Stimulated activated naive B cell treated with anti-CD40 and anti-IgM and Interleukin-4, amounts not matched to agents 10 μg/mL and 1 μg/mL and 100 μg/mL, for 72 hours (primary cell): Measurements from ENCODE around the gene HMX1.

Experiments
- ATAC-seq, 2 donors: fragments of 150-1000 bp; cut with Tn5 transposase; replicated peaks; 2 replicates each; pipeline ENCODE4 v1.10.0; 2021; ENCODE audit warnings: moderate library complexity in 1 of 2
- DNase-seq: peaks from one replicate; pipeline ENCODE4 v3.0.0; 2021
- H3K27ac Mint-ChIP-seq: one replicate; pipeline ENCODE4 v1.8.0; 2022; ENCODE audit warnings: mild to moderate bottlenecking, mixed read lengths
- H3K27me3 Mint-ChIP-seq, 2 donors: one replicate each; pipeline ENCODE4 v1.8.0; 2022; ENCODE audit warnings: mixed read lengths in 2 of 2
- H3K36me3 Mint-ChIP-seq, 2 donors: one replicate each; pipeline ENCODE4 v1.8.0; 2022; ENCODE audit warnings: mixed read lengths in 2 of 2, mild to moderate bottlenecking in 1 of 2
- H3K4me1 Mint-ChIP-seq, 2 donors: one replicate each; pipeline ENCODE4 v1.8.0; 2022; ENCODE audit warnings: mixed read lengths in 2 of 2, mild to moderate bottlenecking in 1 of 2
- H3K4me3 Mint-ChIP-seq, 2 donors: one replicate each; pipeline ENCODE4 v1.8.0; 2022; ENCODE audit warnings: mild to moderate bottlenecking in 2 of 2, mixed read lengths in 2 of 2, moderate library complexity in 1 of 2
- H3K9me3 Mint-ChIP-seq, 2 donors: one replicate each; pipeline ENCODE4 v1.8.0; 2022; ENCODE audit warnings: mixed read lengths in 2 of 2, mild to moderate bottlenecking in 1 of 2

The HMX1 gene

DNA sequence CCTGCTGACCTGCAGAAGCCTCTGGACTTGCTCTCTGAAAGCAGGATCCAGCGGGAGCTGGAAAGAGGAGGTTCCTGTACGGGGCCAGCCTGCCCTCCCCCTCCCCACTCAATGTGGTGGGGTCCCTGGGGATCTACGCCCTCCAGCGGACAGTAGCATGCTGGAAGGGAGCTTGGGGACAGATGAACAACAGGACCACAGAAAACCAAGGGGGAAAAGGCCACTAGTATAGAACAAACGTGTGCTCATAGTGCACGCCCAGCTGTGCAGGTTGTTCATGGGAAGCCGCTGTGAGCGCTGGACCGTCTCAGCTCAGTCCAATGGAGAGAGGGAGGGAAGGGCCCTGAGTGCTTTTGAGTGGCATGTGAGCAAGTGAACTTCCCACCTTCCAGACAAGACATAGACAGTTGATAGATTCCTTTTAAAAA is 15.8 kb downstream of the HMX1 start:
- Mint-ChIP-seq H3K4me1 (peaks cover 8 to 27% of the 10 kb centered on the region in 2 donors), H3K27me3 (peaks cover 53 to 78% of the 10 kb centered on the region in 2 donors), H3K9me3 (peaks cover 0 to 4% of the 10 kb centered on the region in 2 donors), H3K36me3 (peaks cover 6 to 8% of the 10 kb centered on the region in 2 donors), H3K27ac (peak overlapping the region; percentile 4), H3K4me3 (peak overlapping the region in 1 of 2 donors; percentile 5)
- DNase-seq (no peak), ATAC-seq (no peak)

GRCh38 chr4:8854931-8855330 is 16.7 kb downstream of the HMX1 start:
- no peak for DNase-seq
- Mint-ChIP-seq H3K27me3 (peaks cover 49 to 78% of the 10 kb centered on the region in 2 donors), H3K9me3 (peaks cover 0 to 4% of the 10 kb centered on the region in 2 donors), H3K4me3 (no peak overlapping the region), H3K36me3 (peaks cover 6% of the 10 kb centered on the region in 2 donors), H3K4me1 (peaks cover 5 to 22% of the 10 kb centered on the region in 2 donors), H3K27ac (no peak overlapping the region)
- no peak for ATAC-seq

DNA sequence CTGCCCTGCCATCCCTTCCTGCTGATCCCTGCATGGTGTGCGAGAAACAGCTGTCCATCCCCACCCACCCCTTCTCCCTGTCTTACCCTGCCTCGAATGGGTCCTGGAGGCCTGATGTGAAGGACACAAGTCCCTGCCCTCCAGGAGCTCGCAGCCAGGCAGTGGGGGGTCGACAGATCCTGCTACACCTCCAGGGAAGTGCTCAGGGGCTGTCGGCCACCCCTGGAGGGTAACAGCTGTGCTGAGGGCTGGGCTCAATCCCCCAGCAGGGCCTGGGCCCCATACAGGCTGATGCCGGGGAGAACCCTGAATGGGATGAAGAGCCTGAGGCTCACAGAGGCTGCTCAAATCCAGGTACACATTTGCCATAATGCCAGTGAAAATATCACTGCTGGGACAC is 17.6 kb downstream of the HMX1 start:
- no peak overlapping the region for H3K27ac Mint-ChIP-seq
- H3K4me1 Mint-ChIP-seq, result peaks cover 2 to 16% of the 10 kb centered on the region in 2 donors
- DNase-seq, result no peak
- peaks cover 2 to 3% of the 10 kb centered on the region in 2 donors for H3K36me3 Mint-ChIP-seq
- peaks cover 0 to 4% of the 10 kb centered on the region in 2 donors for H3K9me3 Mint-ChIP-seq
- peaks cover 40 to 70% of the 10 kb centered on the region in 2 donors for H3K27me3 Mint-ChIP-seq
- no peak overlapping the region for H3K4me3 Mint-ChIP-seq
- ATAC-seq, result no peak

DNA sequence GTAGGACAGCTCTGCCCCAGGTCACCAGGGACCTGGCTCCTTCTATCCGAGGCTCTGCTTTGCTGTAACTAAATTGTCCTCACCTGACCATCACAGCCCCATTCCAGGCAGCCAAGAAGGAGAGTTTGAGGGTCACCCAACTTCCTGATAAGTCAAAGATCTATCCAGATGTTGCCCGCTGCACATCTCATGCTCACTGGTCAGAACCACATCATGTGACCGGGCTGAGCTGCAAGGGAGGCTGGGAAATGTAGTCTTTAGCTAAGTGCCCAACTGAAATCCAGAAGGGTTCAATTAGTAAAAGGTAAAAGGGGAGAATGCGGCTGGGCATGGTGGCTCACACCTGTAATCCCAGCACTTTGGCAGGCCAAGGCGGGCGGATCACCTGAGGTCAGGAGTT is 18.4 kb downstream of the HMX1 start:
- Mint-ChIP-seq H3K4me3 (no peak overlapping the region), H3K4me1 (peaks cover 2 to 16% of the 10 kb centered on the region in 2 donors), H3K36me3 (peaks cover 2 to 3% of the 10 kb centered on the region in 2 donors), H3K9me3 (peaks cover 0 to 4% of the 10 kb centered on the region in 2 donors), H3K27ac (no peak overlapping the region), H3K27me3 (peaks cover 47 to 70% of the 10 kb centered on the region in 2 donors)
- no peak for ATAC-seq
- DNase-seq, result no peak

DNA sequence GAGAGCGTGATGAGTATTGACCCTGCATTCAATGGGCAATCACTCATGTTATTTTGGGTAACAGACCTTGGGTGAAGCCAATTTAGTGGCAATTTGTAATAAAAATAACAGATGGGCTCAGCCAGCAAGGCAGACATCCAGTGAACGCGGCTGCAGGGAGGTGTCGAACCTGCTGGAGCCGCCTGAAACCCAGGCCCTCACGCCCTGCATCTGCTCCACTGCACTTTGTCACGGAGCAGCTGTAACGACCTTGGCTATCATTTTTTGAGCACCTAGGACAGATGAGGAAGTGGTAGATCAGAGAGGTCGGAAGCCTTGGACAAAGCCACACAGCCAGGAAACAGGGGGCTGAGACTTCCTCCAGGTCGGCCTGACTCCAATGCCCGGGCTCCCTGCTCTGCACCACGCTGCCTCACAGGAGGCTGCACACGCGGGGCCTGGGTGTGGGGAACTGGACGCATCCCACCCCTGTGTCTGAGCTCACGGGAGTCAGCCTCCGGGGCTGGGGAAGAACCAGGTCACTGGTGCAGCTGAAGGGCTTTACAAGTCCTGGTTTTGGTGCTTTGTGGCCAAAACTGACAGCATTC is 19.4 kb downstream of the HMX1 start:
- Mint-ChIP-seq H3K4me3 (no peak overlapping the region), H3K9me3 (peaks cover 0 to 4% of the 10 kb centered on the region in 2 donors), H3K27ac (no peak overlapping the region), H3K27me3 (peaks cover 42 to 63% of the 10 kb centered on the region in 2 donors), H3K4me1 (peaks cover 0 to 12% of the 10 kb centered on the region in 2 donors), H3K36me3 (peaks cover 2 to 3% of the 10 kb centered on the region in 2 donors)
- DNase-seq, result no peak
- no peak for ATAC-seq

DNA sequence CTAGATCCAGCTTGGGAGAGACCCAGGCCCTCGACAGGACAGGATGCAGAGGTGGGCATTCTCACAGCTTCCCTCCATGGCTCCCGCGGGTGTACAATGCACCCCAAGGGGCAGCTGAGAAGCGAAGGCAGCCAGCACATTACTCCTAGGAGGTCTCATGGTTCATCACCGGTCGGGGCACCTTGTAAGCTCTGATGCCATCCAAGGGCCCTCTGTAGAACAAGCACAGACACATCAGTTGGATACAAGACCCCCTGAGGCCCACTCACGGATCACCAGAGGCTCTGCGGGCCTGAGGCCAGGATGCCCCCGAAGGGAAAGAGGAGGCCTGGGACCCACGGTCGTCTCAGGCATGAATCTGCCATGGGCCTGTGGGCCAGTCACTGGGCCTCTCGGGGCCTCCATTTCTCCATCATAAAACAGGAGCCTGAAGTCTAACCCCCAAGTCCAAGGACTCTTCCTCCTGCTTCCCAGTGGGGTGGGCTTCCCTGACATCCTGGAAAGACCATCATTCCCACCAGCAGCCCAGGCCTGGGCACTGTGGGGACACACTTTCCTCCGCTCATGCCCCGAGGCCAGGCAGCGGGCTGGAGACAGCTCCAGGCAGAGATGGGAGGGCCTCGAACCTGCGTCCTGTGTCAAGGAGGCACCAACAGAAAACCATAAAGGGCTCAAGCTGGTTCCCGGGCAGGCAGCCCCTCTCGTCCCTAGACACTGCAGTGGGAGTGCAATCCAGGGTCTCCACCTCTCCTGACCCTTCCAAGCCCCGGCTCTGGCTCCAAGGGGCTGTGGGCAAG is 20.1 kb downstream of the HMX1 start:
- Mint-ChIP-seq H3K27me3 (peaks cover 42 to 62% of the 10 kb centered on the region in 2 donors), H3K4me3 (no peak overlapping the region), H3K9me3 (peaks cover 4% of the 10 kb centered on the region in 2 donors)

GRCh38 chr4:8850830-8851188 is 20.8 kb downstream of the HMX1 start:
- Mint-ChIP-seq H3K4me1 (peaks cover 0 to under 1% of the 10 kb centered on the region in 2 donors), H3K4me3 (no peak overlapping the region), H3K27me3 (peaks cover 36 to 57% of the 10 kb centered on the region in 2 donors), H3K27ac (no peak overlapping the region), H3K9me3 (peaks cover 4% of the 10 kb centered on the region in 2 donors), H3K36me3 (peaks cover 2 to 3% of the 10 kb centered on the region in 2 donors)
- ATAC-seq (no peak), DNase-seq (no peak)

More for the DNA sequence above, 20.1 kb downstream of the HMX1 start:
- no peak for DNase-seq
- Mint-ChIP-seq H3K4me1 (peaks cover 0 to 6% of the 10 kb centered on the region in 2 donors), H3K27ac (no peak overlapping the region), H3K36me3 (peaks cover 2 to 3% of the 10 kb centered on the region in 2 donors)
- ATAC-seq, result no peak

GRCh38 chr4:8850074-8850829 is 21.4 kb downstream of the HMX1 start:
- Mint-ChIP-seq H3K27ac (no peak overlapping the region), H3K9me3 (peaks cover 4% of the 10 kb centered on the region in 2 donors), H3K4me1 (no peaks in the 10 kb centered on the region), H3K36me3 (peaks cover 2 to 3% of the 10 kb centered on the region in 2 donors), H3K4me3 (no peak overlapping the region), H3K27me3 (peaks cover 30 to 51% of the 10 kb centered on the region in 2 donors)
- DNase-seq (no peak), ATAC-seq (no peak)

DNA sequence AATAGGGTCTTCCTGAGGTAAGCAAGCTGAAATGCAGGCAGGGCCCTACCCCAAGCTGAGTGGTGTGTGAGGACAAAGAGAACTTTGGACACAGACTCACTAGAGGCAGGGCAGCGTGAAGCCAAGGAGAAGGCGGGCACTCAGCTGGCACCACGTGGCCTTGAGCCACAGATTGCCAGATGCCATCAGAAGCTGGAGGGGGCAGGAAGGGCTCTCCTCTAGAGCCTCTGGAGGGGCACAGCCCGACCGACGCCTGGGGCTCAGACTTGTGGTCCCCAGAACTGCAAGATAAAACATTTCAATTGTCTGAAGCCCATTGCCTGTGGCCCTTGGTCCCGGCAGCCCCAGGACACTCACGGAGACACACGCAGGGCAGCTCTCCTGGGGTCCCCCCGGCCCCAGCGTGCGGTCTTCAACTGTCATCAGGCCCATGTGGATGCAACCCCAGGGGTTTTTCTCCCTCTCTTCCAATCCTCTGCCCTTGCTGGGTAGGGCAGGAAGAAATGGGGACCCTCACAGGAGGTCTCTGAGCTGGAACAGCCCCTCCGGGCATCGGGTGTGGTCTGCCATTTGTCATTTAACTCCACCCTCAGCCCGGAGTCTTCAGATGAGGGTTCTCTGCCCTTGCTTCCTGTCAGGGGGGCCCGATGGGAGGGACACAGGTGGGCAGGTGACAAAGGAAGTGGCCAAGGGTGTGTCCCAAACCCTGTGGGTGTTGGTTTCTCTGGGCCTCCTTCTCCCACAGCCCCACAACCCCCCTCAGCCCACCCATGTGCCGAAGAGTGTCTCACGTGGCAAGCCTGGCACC is 22.2 kb downstream of the HMX1 start:
- no peak for ATAC-seq
- no peak overlapping the region for H3K27ac Mint-ChIP-seq
- peaks cover 2 to 3% of the 10 kb centered on the region in 2 donors for H3K36me3 Mint-ChIP-seq
- H3K9me3 Mint-ChIP-seq, result peaks cover 4% of the 10 kb centered on the region in 2 donors
- H3K4me3 Mint-ChIP-seq, result no peak overlapping the region
- H3K27me3 Mint-ChIP-seq, result peaks cover 23 to 43% of the 10 kb centered on the region in 2 donors
- no peaks in the 10 kb centered on the region for H3K4me1 Mint-ChIP-seq
- DNase-seq, result no peak

GRCh38 chr4:8848507-8849265 is 23.0 kb downstream of the HMX1 start:
- H3K27ac Mint-ChIP-seq, result no peak overlapping the region

GRCh38 chr4:8847764-8848163 is 23.9 kb downstream of the HMX1 start:
- Mint-ChIP-seq H3K4me3 (no peak overlapping the region), H3K36me3 (peaks cover 0 to under 1% of the 10 kb centered on the region in 2 donors), H3K4me1 (no peaks in the 10 kb centered on the region), H3K27ac (no peak overlapping the region), H3K27me3 (peaks cover 15 to 33% of the 10 kb centered on the region in 2 donors), H3K9me3 (peaks cover 4 to 6% of the 10 kb centered on the region in 2 donors)
- DNase-seq (no peak), ATAC-seq (no peak)

More at GRCh38 chr4:8848507-8849265, 23.0 kb downstream of the HMX1 start:
- Mint-ChIP-seq H3K4me1 (no peaks in the 10 kb centered on the region), H3K9me3 (peaks cover 4 to 7% of the 10 kb centered on the region in 2 donors), H3K27me3 (peaks cover 20 to 41% of the 10 kb centered on the region in 2 donors), H3K4me3 (no peak overlapping the region), H3K36me3 (peaks cover 2 to 3% of the 10 kb centered on the region in 2 donors)
- DNase-seq, result no peak
- ATAC-seq, result no peak

DNA sequence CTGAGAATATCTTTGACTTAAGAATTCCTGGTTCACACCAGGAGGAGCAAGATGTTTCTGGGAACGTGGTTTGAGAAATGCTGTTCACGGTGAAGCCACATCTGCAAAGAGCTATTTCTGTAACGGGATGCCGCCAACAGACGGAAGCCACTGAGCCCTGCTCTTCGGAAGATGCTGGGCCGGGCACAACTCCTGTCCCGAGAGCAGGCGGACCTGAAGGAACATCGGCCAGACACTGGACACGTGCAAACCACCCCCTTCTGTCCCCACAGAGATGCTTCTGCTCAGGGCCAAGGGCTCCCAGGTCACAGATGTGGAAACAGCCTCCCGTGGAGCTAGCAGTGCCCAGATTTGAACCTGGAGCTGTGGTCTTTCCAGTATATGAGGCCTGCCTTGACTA is 24.3 kb downstream of the HMX1 start:
- H3K27me3 Mint-ChIP-seq, result peaks cover 15 to 28% of the 10 kb centered on the region in 2 donors
- no peaks in the 10 kb centered on the region for H3K36me3 Mint-ChIP-seq
- ATAC-seq (no peak), DNase-seq (no peak)
- H3K4me3 Mint-ChIP-seq, result no peak overlapping the region
- no peaks in the 10 kb centered on the region for H3K4me1 Mint-ChIP-seq
- peaks cover 4 to 5% of the 10 kb centered on the region in 2 donors for H3K9me3 Mint-ChIP-seq
- H3K27ac Mint-ChIP-seq, result no peak overlapping the region

- no peak overlapping the region for H3K4me3 Mint-ChIP-seq
- H3K27me3 Mint-ChIP-seq, result peaks cover 11 to 23% of the 10 kb centered on the region in 2 donors
- no peak for DNase-seq
- peaks cover 4 to 5% of the 10 kb centered on the region in 2 donors for H3K9me3 Mint-ChIP-seq
- H3K36me3 Mint-ChIP-seq, result no peaks in the 10 kb centered on the region
- ATAC-seq, result no peak
- peak overlapping the region; percentile 4 for H3K27ac Mint-ChIP-seq
- no peaks in the 10 kb centered on the region for H3K4me1 Mint-ChIP-seq
Observed at GRCh38 chr4:8846826-8847225, 24.8 kb downstream of the HMX1 start.
